Measurements from ENCODE around the gene ETS1.
A peak's percentile ranks its signal among the peaks of the same experiment; 100 is the strongest.

ETS1 gene

GRCh38 chr11:128615612-128616011, 28.3 kb upstream of the ETS1 start:
- Histone ChIP-seq H3K9me2 (ENCODE audit: low read depth, low read length) (no peaks in the 10 kb centered on the region), H3K9me3 (ENCODE audit: low read length) (no peaks in the 10 kb centered on the region), H3K9ac (ENCODE audit: low read length) (no peak overlapping the region; the same call in 1 of the 2 replicates), H3F3A (ENCODE audit: insufficient read depth, low read length) (0 out of 2 replicates have a peak, but pooled peaks cover under 1% of the 10 kb centered on the region), H3K79me2 (ENCODE audit: insufficient read depth, low read length) (no peaks in the 10 kb centered on the region), H2AFZ (ENCODE audit: low read length) (no peak overlapping the region), H3K4me1 (ENCODE audit: insufficient read depth, low read length, severe bottlenecking) (peaks cover 98% of the 10 kb centered on the region), H3K36me3 (ENCODE audit: insufficient read depth, low read length) (no peaks in the 10 kb centered on the region), H3K4me3 (ENCODE audit: low read depth, low read length, poor library complexity, severe bottlenecking) (no peak overlapping the region), H3K27ac (ENCODE audit: low read depth, low read length, poor library complexity, severe bottlenecking) (peak overlapping the region; percentile 100), H3K27me3 (ENCODE audit: insufficient read depth, low read length) (no peaks in the 10 kb centered on the region), H3K4me2 (ENCODE audit: low read length) (no peak overlapping the region), H4K20me1 (ENCODE audit: insufficient read depth, low read length) (no peaks in the 10 kb centered on the region)
- TF ChIP-seq EZH2 (IDR thresholded peaks at IDR 0.05; ENCODE audit: borderline replicate concordance, low read length): no peak
- no peak for TF ChIP-seq CTCF (IDR thresholded peaks at IDR 0.05; ENCODE audit: low read length)

GRCh38 chr11:128615076-128615475, 27.7 kb upstream of the ETS1 start:
- H3K27me3 ChIP-seq (ENCODE audit: insufficient read depth, low read length): no peaks in the 10 kb centered on the region
- no peak overlapping the region for H3K4me3 ChIP-seq (ENCODE audit: low read depth, low read length, poor library complexity, severe bottlenecking)
- H3K36me3 ChIP-seq (ENCODE audit: insufficient read depth, low read length): no peaks in the 10 kb centered on the region
- H3K79me2 ChIP-seq (ENCODE audit: insufficient read depth, low read length): no peaks in the 10 kb centered on the region
- H2AFZ ChIP-seq (ENCODE audit: low read length): no peak overlapping the region
- no peak overlapping the region for H3K4me2 ChIP-seq (ENCODE audit: low read length)
- peak overlapping the region; percentile 100 for H3K27ac ChIP-seq (ENCODE audit: low read depth, low read length, poor library complexity, severe bottlenecking)
- no peaks in the 10 kb centered on the region for H4K20me1 ChIP-seq (ENCODE audit: insufficient read depth, low read length)
- H3K9ac ChIP-seq (ENCODE audit: low read length): peak overlapping the region; percentile 90; the same call in 1 of the 2 replicates
- no peaks in the 10 kb centered on the region for H3K9me2 ChIP-seq (ENCODE audit: low read depth, low read length)
- no peaks in the 10 kb centered on the region for H3K9me3 ChIP-seq (ENCODE audit: low read length)
- 0 out of 2 replicates have a peak, but pooled peaks cover 4% of the 10 kb centered on the region for H3F3A ChIP-seq (ENCODE audit: insufficient read depth, low read length)
- peaks cover 98% of the 10 kb centered on the region for H3K4me1 ChIP-seq (ENCODE audit: insufficient read depth, low read length, severe bottlenecking)
- TF ChIP-seq CTCF (IDR thresholded peaks at IDR 0.05; ENCODE audit: low read length): no peak
- no peak for TF ChIP-seq EZH2 (IDR thresholded peaks at IDR 0.05; ENCODE audit: borderline replicate concordance, low read length)

GRCh38 chr11:128614026-128614425, 26.7 kb upstream of the ETS1 start:
- Histone ChIP-seq H3K79me2 (ENCODE audit: insufficient read depth, low read length) (no peaks in the 10 kb centered on the region), H3K27me3 (ENCODE audit: insufficient read depth, low read length) (no peaks in the 10 kb centered on the region), H2AFZ (ENCODE audit: low read length) (no peak overlapping the region), H3K9me3 (ENCODE audit: low read length) (no peaks in the 10 kb centered on the region), H3F3A (ENCODE audit: insufficient read depth, low read length) (0 out of 2 replicates have a peak, but pooled peaks cover 4% of the 10 kb centered on the region), H3K4me1 (ENCODE audit: insufficient read depth, low read length, severe bottlenecking) (peaks cover 98% of the 10 kb centered on the region), H3K4me2 (ENCODE audit: low read length) (peak overlapping the region; percentile 64; the same call in 1 of the 2 replicates), H3K4me3 (ENCODE audit: low read depth, low read length, poor library complexity, severe bottlenecking) (peak overlapping the region; percentile 9), H3K9ac (ENCODE audit: low read length) (peak overlapping the region; percentile 90), H3K36me3 (ENCODE audit: insufficient read depth, low read length) (no peaks in the 10 kb centered on the region), H3K9me2 (ENCODE audit: low read depth, low read length) (no peaks in the 10 kb centered on the region), H3K27ac (ENCODE audit: low read depth, low read length, poor library complexity, severe bottlenecking) (peak overlapping the region; percentile 100), H4K20me1 (ENCODE audit: insufficient read depth, low read length) (no peaks in the 10 kb centered on the region)
- TF ChIP-seq CTCF (IDR thresholded peaks at IDR 0.05; ENCODE audit: low read length) (no peak), EZH2 (IDR thresholded peaks at IDR 0.05; ENCODE audit: borderline replicate concordance, low read length) (no peak)

All from OCI-LY1 (cell line).